Smooth muscle cell (in vitro differentiated cells): ENCODE data around the gene ORMDL3. TPM values are rescaled to one million over a fixed set of nuclear protein-coding genes. Genes with fewer than 3 reads are reported as not detected.
A peak's percentile ranks its signal among the peaks of the same experiment; 100 is the strongest.

Source experiments
- DNase-seq: peaks from one replicate; lab custom pipeline; 2025; ENCODE audit not compliant: unreplicated experiment; lab: John Stamatoyannopoulos, UW
- H2AFZ ChIP-seq: fragments of 200-600 bp; sonication (generic); 2 replicates; pipeline ENCODE4 v1.6.0; 2016; ENCODE audit warnings: antibody characterized with exemption, low read depth, mild to moderate bottlenecking
- H3F3A ChIP-seq: fragments of 200-600 bp; sonication (generic); 2 replicates; pipeline ENCODE4 v1.6.0; 2017; ENCODE audit warnings: antibody characterized with exemption, low read depth
- H3K27ac ChIP-seq: fragments of 200-600 bp; sonication (generic); 2 replicates; pipeline ENCODE4 v1.5.1; 2016; ENCODE audit warnings: low read depth, mild to moderate bottlenecking
- H3K27me3 ChIP-seq: fragments of 200-600 bp; sonication (generic); 2 replicates; pipeline ENCODE4 v1.6.1; 2016; ENCODE audit warnings: low read depth, mild to moderate bottlenecking
- H3K36me3 ChIP-seq: fragments of 200-600 bp; sonication (generic); 2 replicates; pipeline ENCODE4 v1.5.1; 2016; ENCODE audit warnings: low read depth
- H3K4me1 ChIP-seq: fragments of 200-600 bp; sonication (generic); 2 replicates; pipeline ENCODE4 v1.5.1; 2016; ENCODE audit warnings: low read depth
- H3K4me2 ChIP-seq: fragments of 200-600 bp; sonication (generic); 2 replicates; pipeline ENCODE4 v1.6.0; 2016; ENCODE audit warnings: mild to moderate bottlenecking
- H3K4me3 ChIP-seq: fragments of 200-600 bp; sonication (generic); 2 replicates; pipeline ENCODE4 v1.5.1; 2016; ENCODE audit warnings: mild to moderate bottlenecking
- H3K79me2 ChIP-seq: fragments of 200-600 bp; sonication (generic); 2 replicates; pipeline ENCODE4 v1.6.0; 2016; ENCODE audit warnings: low read depth, mild to moderate bottlenecking
- H3K9ac ChIP-seq: fragments of 200-600 bp; sonication (generic); 2 replicates; pipeline ENCODE4 v1.6.0; 2016; ENCODE audit warnings: low read depth
- H3K9me3 ChIP-seq: fragments of 200-600 bp; sonication (generic); replicated peaks from 2 replicates; pipeline ENCODE4 v1.5.1; 2016; ENCODE audit warnings: low read depth
- H4K20me1 ChIP-seq: fragments of 200-600 bp; sonication (generic); 2 replicates; pipeline ENCODE4 v1.6.0; 2016; ENCODE audit warnings: low read depth
- CTCF ChIP-seq: fragments of 200-600 bp; sonication (generic); IDR thresholded peaks from 2 replicates; pipeline ENCODE4 v1.5.1; 2017; ENCODE audit warnings: borderline replicate concordance, mild to moderate bottlenecking, antibody characterized with exemption; ENCODE audit not compliant: insufficient read depth, poor library complexity, severe bottlenecking
- WGBS: methylation state at CpG from one replicate; pipeline ENCODE4 v1.1.7; 2016; ENCODE audit warnings: low lambda C conversion rate; 5-methylcytosine and 5-hydroxymethylcytosine counted together
- polyA plus RNA-seq: library from polyadenylated mRNA; unstranded; fragments of >200 nt; fragmentation: Nextera tagmentation; extraction: Ambion mirVana; gene quantifications from 2 replicates; pipeline ENCODE4 v1.2.1, GENCODE V29; 2016
- total RNA-seq: library from RNA; depleted of rRNA; stranded (reverse); fragments of >200 nt; gene quantifications from 2 replicates; pipeline ENCODE4 v1.2.3, GENCODE V29; 2014

ORMDL3 gene
- total and polyA plus RNA-seq, 2 experiments from 2014 or later, result 24.7 to 29.8 TPM

- H4K20me1 ChIP-seq, result peaks cover 3% of the 10 kb centered on the region
- no peak overlapping the region for H3K9ac ChIP-seq
- no peak overlapping the region for H3K4me2 ChIP-seq
- H2AFZ ChIP-seq, result no peak overlapping the region
- no peak for DNase-seq
- WGBS, result 92% methylated on average over 5 of the region's 5 CpGs
- no peaks in the 10 kb centered on the region for H3K27me3 ChIP-seq
- H3K27ac ChIP-seq, result no peak overlapping the region
- no peaks in the 10 kb centered on the region for H3K79me2 ChIP-seq
- peaks cover under 1% of the 10 kb centered on the region for H3F3A ChIP-seq
- H3K4me3 ChIP-seq, result no peak overlapping the region
- TF ChIP-seq CTCF, result no peak
- H3K4me1 ChIP-seq, result no peaks in the 10 kb centered on the region
- no peaks in the 10 kb centered on the region for H3K9me3 ChIP-seq
- no peaks in the 10 kb centered on the region for H3K36me3 ChIP-seq
Measured at GRCh38 chr17:39933912-39934311, 6.5 kb upstream of the ORMDL3 start.

- Histone ChIP-seq H4K20me1 (peaks cover 23% of the 10 kb centered on the region), H3K4me1 (peaks cover 25% of the 10 kb centered on the region), H3K4me3 (no peak overlapping the region), H3K36me3 (no peaks in the 10 kb centered on the region), H3K27ac (peak overlapping the region; percentile 98), H3K9ac (peak overlapping the region; percentile 72), H3F3A (peaks cover 7% of the 10 kb centered on the region), H3K27me3 (no peaks in the 10 kb centered on the region), H3K4me2 (peak overlapping the region; percentile 63), H2AFZ (no peak overlapping the region), H3K9me3 (no peaks in the 10 kb centered on the region), H3K79me2 (peaks cover 25% of the 10 kb centered on the region)
- TF ChIP-seq CTCF, result no peak
- WGBS, result 83% methylated on average over 5 of the region's 5 CpGs
- no peak for DNase-seq
Measured at GRCh38 chr17:39929646-39930407, 2.4 kb upstream of the ORMDL3 start.

- H3K4me2 ChIP-seq, result peak overlapping the region; percentile 98
Measured at GRCh38 chr17:39928858-39929645, 1.7 kb upstream of the ORMDL3 start.

More at GRCh38 chr17:39928858-39929645, 1.7 kb upstream of the ORMDL3 start:
- no peak overlapping the region for H2AFZ ChIP-seq
- TF ChIP-seq CTCF, result no peak
- no peaks in the 10 kb centered on the region for H3K9me3 ChIP-seq
- peaks cover 30% of the 10 kb centered on the region for H3K79me2 ChIP-seq
- H3K27ac ChIP-seq, result peak overlapping the region; percentile 98
- 34% methylated on average over 8 of the region's 8 CpGs for WGBS
- peaks cover 31% of the 10 kb centered on the region for H4K20me1 ChIP-seq
- peaks cover 25% of the 10 kb centered on the region for H3K4me1 ChIP-seq
- H3K36me3 ChIP-seq, result no peaks in the 10 kb centered on the region
- H3K4me3 ChIP-seq, result no peak overlapping the region
- H3F3A ChIP-seq, result peaks cover 7% of the 10 kb centered on the region
- H3K27me3 ChIP-seq, result no peaks in the 10 kb centered on the region
- H3K9ac ChIP-seq, result peak overlapping the region; percentile 93
- no peak for DNase-seq
